PFSK-1 (cell line): ENCODE measurements around the gene CUEDC1.

Experiments
- FOXP2 ChIP-seq: optimal IDR thresholded peaks from 2 replicates; pipeline ENCODE3; 2011; ENCODE audit warnings: borderline replicate concordance, control low read depth, inconsistent platforms; ENCODE audit not compliant: insufficient read depth; ENCODE audit errors: extremely low read length, extremely low read depth
- POLR2AphosphoS5 ChIP-seq: IDR thresholded peaks from 2 replicates; pipeline ENCODE4 v1.6.1; 2012; ENCODE audit warnings: low read depth, mild to moderate bottlenecking, control low read depth, low read length, moderate library complexity
- SIN3A ChIP-seq: IDR thresholded peaks from 2 replicates; pipeline ENCODE4 v1.6.1; 2012; ENCODE audit warnings: mild to moderate bottlenecking, low read length, moderate library complexity, borderline replicate concordance; ENCODE audit not compliant: insufficient read depth
- TAF1 ChIP-seq: IDR thresholded peaks from 2 replicates; pipeline ENCODE4 v1.6.1; 2012; ENCODE audit warnings: low read length, control low read depth, borderline replicate concordance; ENCODE audit not compliant: insufficient read depth
- TF ChIP-seq, protein P1 (sequence below), 2 experiments: IDR thresholded peaks; 2 replicates each; pipeline versions ENCODE4 v1.6.1 to v1.8.0; 2011 to 2012; ENCODE audit warnings: low read depth in 2 of 2, low read length in 2 of 2, control low read depth in 1 of 2, inconsistent platforms in 1 of 2, mild to moderate bottlenecking in 1 of 2, moderate library complexity in 1 of 2; ENCODE audit not compliant: insufficient read depth in 1 of 2

The CUEDC1 gene

GRCh38 chr17:57972151-57972550 is 16.9 kb upstream of the CUEDC1 start:
- TF ChIP-seq TAF1 (no peak), POLR2AphosphoS5 (no peak), SIN3A (no peak), FOXP2 (no peak)
- TF ChIP-seq, protein P1, sequence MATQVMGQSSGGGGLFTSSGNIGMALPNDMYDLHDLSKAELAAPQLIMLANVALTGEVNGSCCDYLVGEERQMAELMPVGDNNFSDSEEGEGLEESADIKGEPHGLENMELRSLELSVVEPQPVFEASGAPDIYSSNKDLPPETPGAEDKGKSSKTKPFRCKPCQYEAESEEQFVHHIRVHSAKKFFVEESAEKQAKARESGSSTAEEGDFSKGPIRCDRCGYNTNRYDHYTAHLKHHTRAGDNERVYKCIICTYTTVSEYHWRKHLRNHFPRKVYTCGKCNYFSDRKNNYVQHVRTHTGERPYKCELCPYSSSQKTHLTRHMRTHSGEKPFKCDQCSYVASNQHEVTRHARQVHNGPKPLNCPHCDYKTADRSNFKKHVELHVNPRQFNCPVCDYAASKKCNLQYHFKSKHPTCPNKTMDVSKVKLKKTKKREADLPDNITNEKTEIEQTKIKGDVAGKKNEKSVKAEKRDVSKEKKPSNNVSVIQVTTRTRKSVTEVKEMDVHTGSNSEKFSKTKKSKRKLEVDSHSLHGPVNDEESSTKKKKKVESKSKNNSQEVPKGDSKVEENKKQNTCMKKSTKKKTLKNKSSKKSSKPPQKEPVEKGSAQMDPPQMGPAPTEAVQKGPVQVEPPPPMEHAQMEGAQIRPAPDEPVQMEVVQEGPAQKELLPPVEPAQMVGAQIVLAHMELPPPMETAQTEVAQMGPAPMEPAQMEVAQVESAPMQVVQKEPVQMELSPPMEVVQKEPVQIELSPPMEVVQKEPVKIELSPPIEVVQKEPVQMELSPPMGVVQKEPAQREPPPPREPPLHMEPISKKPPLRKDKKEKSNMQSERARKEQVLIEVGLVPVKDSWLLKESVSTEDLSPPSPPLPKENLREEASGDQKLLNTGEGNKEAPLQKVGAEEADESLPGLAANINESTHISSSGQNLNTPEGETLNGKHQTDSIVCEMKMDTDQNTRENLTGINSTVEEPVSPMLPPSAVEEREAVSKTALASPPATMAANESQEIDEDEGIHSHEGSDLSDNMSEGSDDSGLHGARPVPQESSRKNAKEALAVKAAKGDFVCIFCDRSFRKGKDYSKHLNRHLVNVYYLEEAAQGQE (IDR thresholded peaks at IDR 0.05; ENCODE audit: insufficient read depth in 1 of 2, low read depth in 2 of 2, low read length in 2 of 2), result no peak

- no peak for TF ChIP-seq TAF1
- TF ChIP-seq FOXP2, result no peak
- no peak for TF ChIP-seq SIN3A
- TF ChIP-seq, protein P1 (IDR thresholded peaks at IDR 0.05; ENCODE audit: insufficient read depth in 1 of 2, low read depth in 2 of 2, low read length in 2 of 2), result no peak
- TF ChIP-seq POLR2AphosphoS5, result no peak
These were observed 16.4 kb upstream of the CUEDC1 start for GRCh38 chr17:57971572-57971971.

- TF ChIP-seq FOXP2, result no peak
- no peak for TF ChIP-seq TAF1
- TF ChIP-seq SIN3A, result no peak; the same call in 1 of the 2 replicates
- TF ChIP-seq POLR2AphosphoS5, result peak; percentile 72
- TF ChIP-seq, protein P1 (IDR thresholded peaks at IDR 0.05; ENCODE audit: insufficient read depth in 1 of 2, low read depth in 2 of 2, low read length in 2 of 2), result 0 out of 4 replicates have a peak, but pooled peaks of 1 of the 2 experiments have one; percentile 20
These were observed 15.5 kb upstream of the CUEDC1 start for GRCh38 chr17:57970710-57971109.

- TF ChIP-seq FOXP2 (no peak), POLR2AphosphoS5 (no peak), TAF1 (no peak), SIN3A (no peak)
- TF ChIP-seq, protein P1 (IDR thresholded peaks at IDR 0.05; ENCODE audit: insufficient read depth in 1 of 2, low read depth in 2 of 2, low read length in 2 of 2), result no peak
These were observed 13.2 kb upstream of the CUEDC1 start for GRCh38 chr17:57968456-57968855.

DNA sequence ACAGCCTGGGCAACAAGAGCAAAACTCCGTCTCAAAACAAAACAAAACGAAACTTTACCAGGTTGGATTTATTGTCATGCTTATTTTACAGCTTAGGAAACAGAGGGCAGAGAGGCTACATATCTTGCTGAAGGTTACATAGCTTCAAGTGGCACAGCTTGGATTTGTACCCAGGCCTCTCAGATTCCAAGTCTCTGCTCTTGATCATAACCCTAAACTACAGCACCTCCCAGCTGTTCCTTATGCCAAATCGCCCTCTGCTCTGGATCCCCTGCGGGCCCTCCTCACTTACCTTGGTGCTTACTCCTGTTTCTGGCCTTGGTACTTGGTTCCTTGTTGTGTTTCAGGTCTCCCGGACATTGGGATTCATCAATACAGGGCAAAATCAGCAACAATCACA is 11.7 kb upstream of the CUEDC1 start:
- TF ChIP-seq POLR2AphosphoS5, result no peak
- TF ChIP-seq, protein P1 (IDR thresholded peaks at IDR 0.05; ENCODE audit: insufficient read depth in 1 of 2, low read depth in 2 of 2, low read length in 2 of 2), result no peak
- TF ChIP-seq SIN3A, result no peak
- no peak for TF ChIP-seq TAF1
- TF ChIP-seq FOXP2, result no peak
